WTC11 (cell line): ENCODE data around the gene SSR3. TPM values are rescaled to one million over a fixed set of nuclear protein-coding genes. Genes with fewer than 3 reads are reported as not detected.

Source experiments
- ATAC-seq: fragments of 200-7000 bp; cut with Tn5 transposase; 2 replicates; pipeline ENCODE4 v1.10.0; 2021; ENCODE audit warnings: mild to moderate bottlenecking, moderate library complexity
- CTCF ChIA-PET: fragments of 300-600 bp; sonication (Branson Sonifier 250); formaldehyde crosslinking; loops from one replicate; lab custom pipeline; 2021; ENCODE audit warnings: antibody characterized with exemption; lab: Charles Lee
- POLR2A ChIA-PET: fragments of 350-600 bp; sonication (Branson Sonifier 250); formaldehyde crosslinking; loops from one replicate; lab custom pipeline; 2021; ENCODE audit warnings: antibody characterized with exemption; lab: Charles Lee
- DNase-seq: peaks from one replicate; pipeline ENCODE4 v3.0.0; 2021; ENCODE audit warnings: low spot score
- H3K27ac Mint-ChIP-seq: 2 replicates; pipeline ENCODE4 v1.8.0; 2021; ENCODE audit warnings: mixed read lengths
- H3K27me3 Mint-ChIP-seq: 2 replicates; pipeline ENCODE4 v1.8.0; 2021; ENCODE audit warnings: low read depth, mild to moderate bottlenecking, moderate library complexity, mixed read lengths
- H3K36me3 Mint-ChIP-seq: 2 replicates; pipeline ENCODE4 v1.8.0; 2021; ENCODE audit warnings: mixed read lengths
- H3K4me1 Mint-ChIP-seq: 2 replicates; pipeline ENCODE4 v1.8.0; 2022; ENCODE audit warnings: mixed read lengths
- H3K4me3 Mint-ChIP-seq: 2 replicates; pipeline ENCODE4 v1.8.0; 2021; ENCODE audit warnings: mild to moderate bottlenecking, moderate library complexity, mixed read lengths
- H3K9me3 Mint-ChIP-seq: 2 replicates; pipeline ENCODE4 v1.8.0; 2021; ENCODE audit warnings: mixed read lengths
- CBFB ChIP-seq: sonication (generic); formaldehyde crosslinking; IDR thresholded peaks from 2 replicates; pipeline ENCODE4 v1.8.1; 2022; ENCODE audit warnings: mild to moderate bottlenecking, low read depth, missing genetic modification reagents
- ESRRA ChIP-seq: sonication (generic); formaldehyde crosslinking; IDR thresholded peaks from 2 replicates; pipeline ENCODE4 v1.8.1; 2022; ENCODE audit warnings: mild to moderate bottlenecking, missing genetic modification reagents, borderline replicate concordance
- GABPB1 ChIP-seq: sonication (generic); formaldehyde crosslinking; IDR thresholded peaks from 2 replicates; pipeline ENCODE4 v1.8.1; 2023; ENCODE audit warnings: mild to moderate bottlenecking, missing genetic modification reagents
- JAZF1 ChIP-seq: fragments of 250-450 bp; sonication (Bioruptor Pico); IDR thresholded peaks from 2 replicates; pipeline ENCODE4 v1.9.0; 2021; ENCODE audit warnings: moderate library complexity, mild to moderate bottlenecking, inconsistent platforms
- JUN ChIP-seq: sonication (generic); formaldehyde crosslinking; IDR thresholded peaks from 2 replicates; pipeline ENCODE4 v1.8.0; 2023; ENCODE audit warnings: mild to moderate bottlenecking, missing genetic modification reagents
- NFATC4 ChIP-seq: fragments of 250-450 bp; sonication (Bioruptor Pico); IDR thresholded peaks from 2 replicates; pipeline ENCODE4 v1.9.0; 2021; ENCODE audit warnings: mild to moderate bottlenecking
- NFE2L1 ChIP-seq: sonication (generic); formaldehyde crosslinking; IDR thresholded peaks from 2 replicates; pipeline ENCODE4 v1.8.1; 2023; ENCODE audit warnings: missing genetic modification reagents
- NR2C2 ChIP-seq: sonication (generic); formaldehyde crosslinking; IDR thresholded peaks from 2 replicates; pipeline ENCODE4 v1.8.0; 2022; ENCODE audit warnings: mild to moderate bottlenecking, missing genetic modification reagents
- NR3C1 ChIP-seq: sonication (generic); formaldehyde crosslinking; conservative IDR thresholded peaks from 2 replicates; pipeline ENCODE4 v1.8.1; 2023; ENCODE audit warnings: low read depth, mild to moderate bottlenecking, missing genetic modification reagents
- SMAD3 ChIP-seq: sonication (generic); formaldehyde crosslinking; IDR thresholded peaks from 2 replicates; pipeline ENCODE4 v1.8.0; 2022; ENCODE audit warnings: missing genetic modification reagents, mild to moderate bottlenecking, borderline replicate concordance
- TEAD1 ChIP-seq: sonication (generic); formaldehyde crosslinking; IDR thresholded peaks from 2 replicates; pipeline ENCODE4 v1.8.0; 2022; ENCODE audit warnings: mild to moderate bottlenecking, missing genetic modification reagents
- ZBTB21 ChIP-seq: sonication (generic); formaldehyde crosslinking; IDR thresholded peaks from 2 replicates; pipeline ENCODE4 v1.8.1; 2023; ENCODE audit warnings: mild to moderate bottlenecking, missing genetic modification reagents, borderline replicate concordance
- ZNF416 ChIP-seq: fragments of 250-450 bp; sonication (Bioruptor Pico); IDR thresholded peaks from 2 replicates; pipeline ENCODE4 v1.9.0; 2021; ENCODE audit warnings: mild to moderate bottlenecking, inconsistent platforms
- total RNA-seq: library from RNA; stranded (reverse); gene quantifications from 3 replicates; pipeline ENCODE4 v1.2.3, GENCODE V29; 2021
- TF ChIP-seq, protein P1 (sequence below): sonication (generic); formaldehyde crosslinking; IDR thresholded peaks from 2 replicates; pipeline ENCODE4 v1.8.1; 2023; ENCODE audit warnings: mild to moderate bottlenecking, missing genetic modification reagents, moderate library complexity
- TF ChIP-seq, protein P2 (sequence below): fragments of 250-450 bp; sonication (Bioruptor Pico); IDR thresholded peaks from 2 replicates; pipeline ENCODE4 v1.9.0; 2021; ENCODE audit warnings: mild to moderate bottlenecking
- TF ChIP-seq, protein P3 (sequence below): sonication (generic); formaldehyde crosslinking; IDR thresholded peaks from 2 replicates; pipeline ENCODE4 v1.8.0; 2022; ENCODE audit warnings: mild to moderate bottlenecking, missing genetic modification reagents
- TF ChIP-seq, protein P4 (sequence below): fragments of 250-450 bp; sonication (Bioruptor Pico); IDR thresholded peaks from 2 replicates; pipeline ENCODE4 v1.9.0; 2021; ENCODE audit warnings: moderate library complexity, mild to moderate bottlenecking, inconsistent platforms, borderline replicate concordance
- TF ChIP-seq, protein P5 (sequence below): sonication (generic); formaldehyde crosslinking; IDR thresholded peaks from 2 replicates; pipeline ENCODE4 v1.8.0; 2023; ENCODE audit warnings: missing genetic modification reagents, mild to moderate bottlenecking, borderline replicate concordance
- TF ChIP-seq, protein P6 (sequence below): sonication (generic); formaldehyde crosslinking; IDR thresholded peaks from 2 replicates; pipeline ENCODE4 v1.8.1; 2022; ENCODE audit warnings: mild to moderate bottlenecking, moderate library complexity, missing genetic modification reagents
- TF ChIP-seq, protein P7 (sequence below): sonication (generic); formaldehyde crosslinking; IDR thresholded peaks from 2 replicates; pipeline ENCODE4 v1.8.0; 2022; ENCODE audit warnings: missing genetic modification reagents

Gene SSR3
- total RNA-seq, 1 experiment from 2014 or later = 162 TPM

DNA sequence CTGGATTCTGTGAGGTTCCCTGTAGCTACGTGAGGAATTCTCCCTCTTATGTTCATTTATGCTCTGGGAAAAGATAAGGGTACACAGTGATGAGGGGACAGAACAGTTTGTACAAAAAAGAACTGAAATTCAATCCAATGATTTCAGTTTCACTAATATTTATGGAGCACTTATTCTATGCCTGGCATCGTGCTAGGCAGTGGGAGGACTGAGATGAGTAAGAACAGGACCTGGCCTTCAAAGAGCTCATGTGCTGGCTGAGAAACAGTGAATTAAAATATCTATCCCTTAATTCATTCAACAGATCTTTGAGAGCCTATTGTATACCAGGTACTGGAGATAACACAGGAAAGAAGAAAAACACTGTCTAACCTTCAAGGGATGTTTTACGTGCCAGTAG lies 22.2 kb downstream of the SSR3 start (continued):
- no peak for TF ChIP-seq NR2C2 (CRISPR knock-in tag)
- TF ChIP-seq, protein P1, sequence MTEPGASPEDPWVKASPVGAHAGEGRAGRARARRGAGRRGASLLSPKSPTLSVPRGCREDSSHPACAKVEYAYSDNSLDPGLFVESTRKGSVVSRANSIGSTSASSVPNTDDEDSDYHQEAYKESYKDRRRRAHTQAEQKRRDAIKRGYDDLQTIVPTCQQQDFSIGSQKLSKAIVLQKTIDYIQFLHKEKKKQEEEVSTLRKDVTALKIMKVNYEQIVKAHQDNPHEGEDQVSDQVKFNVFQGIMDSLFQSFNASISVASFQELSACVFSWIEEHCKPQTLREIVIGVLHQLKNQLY = no peak
- no peak for TF ChIP-seq NR3C1 (CRISPR knock-in tag)
- no peak for TF ChIP-seq ZBTB21
- TF ChIP-seq, protein P2, sequence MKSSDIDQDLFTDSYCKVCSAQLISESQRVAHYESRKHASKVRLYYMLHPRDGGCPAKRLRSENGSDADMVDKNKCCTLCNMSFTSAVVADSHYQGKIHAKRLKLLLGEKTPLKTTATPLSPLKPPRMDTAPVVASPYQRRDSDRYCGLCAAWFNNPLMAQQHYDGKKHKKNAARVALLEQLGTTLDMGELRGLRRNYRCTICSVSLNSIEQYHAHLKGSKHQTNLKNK = no peak
- no peak for TF ChIP-seq JAZF1 (CRISPR knock-in tag)

DNA sequence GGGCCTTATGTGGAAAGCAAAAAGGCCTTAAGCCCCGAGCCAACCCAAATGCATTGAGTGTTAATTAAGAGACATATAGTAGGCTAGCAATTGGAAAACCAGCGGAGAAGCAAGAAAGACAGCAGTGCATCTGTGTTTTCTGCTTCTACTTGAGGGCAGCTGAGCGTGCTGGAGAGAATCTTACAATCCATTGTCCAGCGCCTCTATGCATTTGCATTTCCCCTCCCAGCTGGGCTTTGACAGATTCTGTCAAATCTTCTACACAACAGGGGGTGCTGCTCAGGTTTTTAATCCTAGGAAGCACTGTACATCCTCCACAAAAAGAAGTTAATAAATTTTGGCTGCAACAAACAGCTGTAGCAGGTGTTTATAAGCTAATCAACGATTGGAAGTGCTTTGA lies 23.9 kb downstream of the SSR3 start:
- POLR2A ChIA-PET = interaction anchor here (1.0 kb wide), 1 partner anchor 24 kb away, joined by 4 read pairs; the partner anchor contains the start of gene SSR3
- CTCF ChIA-PET = interaction anchor here (0.5 to 1.0 kb wide), 3 partner anchors 11 to 14 kb away, joined by 3 read pairs; no protein-coding TSS in a partner anchor
- Mint-ChIP-seq H3K9me3 (no peaks in the 10 kb centered on the region), H3K27me3 (no peaks in the 10 kb centered on the region), H3K27ac (no peak overlapping the region), H3K36me3 (no peaks in the 10 kb centered on the region), H3K4me3 (no peak overlapping the region), H3K4me1 (peaks cover 30% of the 10 kb centered on the region)
- TF ChIP-seq, protein P3, sequence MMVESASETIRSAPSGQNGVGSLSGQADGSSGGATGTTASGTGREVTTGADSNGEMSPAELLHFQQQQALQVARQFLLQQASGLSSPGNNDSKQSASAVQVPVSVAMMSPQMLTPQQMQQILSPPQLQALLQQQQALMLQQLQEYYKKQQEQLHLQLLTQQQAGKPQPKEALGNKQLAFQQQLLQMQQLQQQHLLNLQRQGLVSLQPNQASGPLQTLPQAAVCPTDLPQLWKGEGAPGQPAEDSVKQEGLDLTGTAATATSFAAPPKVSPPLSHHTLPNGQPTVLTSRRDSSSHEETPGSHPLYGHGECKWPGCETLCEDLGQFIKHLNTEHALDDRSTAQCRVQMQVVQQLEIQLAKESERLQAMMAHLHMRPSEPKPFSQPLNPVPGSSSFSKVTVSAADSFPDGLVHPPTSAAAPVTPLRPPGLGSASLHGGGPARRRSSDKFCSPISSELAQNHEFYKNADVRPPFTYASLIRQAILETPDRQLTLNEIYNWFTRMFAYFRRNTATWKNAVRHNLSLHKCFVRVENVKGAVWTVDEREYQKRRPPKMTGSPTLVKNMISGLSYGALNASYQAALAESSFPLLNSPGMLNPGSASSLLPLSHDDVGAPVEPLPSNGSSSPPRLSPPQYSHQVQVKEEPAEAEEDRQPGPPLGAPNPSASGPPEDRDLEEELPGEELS (CRISPR knock-in tag) = no peak
- TF ChIP-seq, protein P4, sequence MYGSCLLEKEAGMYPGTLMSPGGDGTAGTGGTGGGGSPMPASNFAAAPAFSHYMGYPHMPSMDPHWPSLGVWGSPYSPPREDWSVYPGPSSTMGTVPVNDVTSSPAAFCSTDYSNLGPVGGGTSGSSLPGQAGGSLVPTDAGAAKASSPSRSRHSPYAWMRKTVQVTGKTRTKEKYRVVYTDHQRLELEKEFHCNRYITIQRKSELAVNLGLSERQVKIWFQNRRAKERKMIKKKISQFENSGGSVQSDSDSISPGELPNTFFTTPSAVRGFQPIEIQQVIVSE (CRISPR knock-in tag) = no peak
- TF ChIP-seq TEAD1 (CRISPR knock-in tag) (no peak), NFE2L1 (CRISPR knock-in tag) (no peak), ESRRA (CRISPR knock-in tag) (no peak), NFATC4 (CRISPR knock-in tag) (no peak), GABPB1 (CRISPR knock-in tag) (no peak)
- TF ChIP-seq, protein P5, sequence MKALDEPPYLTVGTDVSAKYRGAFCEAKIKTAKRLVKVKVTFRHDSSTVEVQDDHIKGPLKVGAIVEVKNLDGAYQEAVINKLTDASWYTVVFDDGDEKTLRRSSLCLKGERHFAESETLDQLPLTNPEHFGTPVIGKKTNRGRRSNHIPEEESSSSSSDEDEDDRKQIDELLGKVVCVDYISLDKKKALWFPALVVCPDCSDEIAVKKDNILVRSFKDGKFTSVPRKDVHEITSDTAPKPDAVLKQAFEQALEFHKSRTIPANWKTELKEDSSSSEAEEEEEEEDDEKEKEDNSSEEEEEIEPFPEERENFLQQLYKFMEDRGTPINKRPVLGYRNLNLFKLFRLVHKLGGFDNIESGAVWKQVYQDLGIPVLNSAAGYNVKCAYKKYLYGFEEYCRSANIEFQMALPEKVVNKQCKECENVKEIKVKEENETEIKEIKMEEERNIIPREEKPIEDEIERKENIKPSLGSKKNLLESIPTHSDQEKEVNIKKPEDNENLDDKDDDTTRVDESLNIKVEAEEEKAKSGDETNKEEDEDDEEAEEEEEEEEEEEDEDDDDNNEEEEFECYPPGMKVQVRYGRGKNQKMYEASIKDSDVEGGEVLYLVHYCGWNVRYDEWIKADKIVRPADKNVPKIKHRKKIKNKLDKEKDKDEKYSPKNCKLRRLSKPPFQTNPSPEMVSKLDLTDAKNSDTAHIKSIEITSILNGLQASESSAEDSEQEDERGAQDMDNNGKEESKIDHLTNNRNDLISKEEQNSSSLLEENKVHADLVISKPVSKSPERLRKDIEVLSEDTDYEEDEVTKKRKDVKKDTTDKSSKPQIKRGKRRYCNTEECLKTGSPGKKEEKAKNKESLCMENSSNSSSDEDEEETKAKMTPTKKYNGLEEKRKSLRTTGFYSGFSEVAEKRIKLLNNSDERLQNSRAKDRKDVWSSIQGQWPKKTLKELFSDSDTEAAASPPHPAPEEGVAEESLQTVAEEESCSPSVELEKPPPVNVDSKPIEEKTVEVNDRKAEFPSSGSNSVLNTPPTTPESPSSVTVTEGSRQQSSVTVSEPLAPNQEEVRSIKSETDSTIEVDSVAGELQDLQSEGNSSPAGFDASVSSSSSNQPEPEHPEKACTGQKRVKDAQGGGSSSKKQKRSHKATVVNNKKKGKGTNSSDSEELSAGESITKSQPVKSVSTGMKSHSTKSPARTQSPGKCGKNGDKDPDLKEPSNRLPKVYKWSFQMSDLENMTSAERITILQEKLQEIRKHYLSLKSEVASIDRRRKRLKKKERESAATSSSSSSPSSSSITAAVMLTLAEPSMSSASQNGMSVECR = no peak
- ATAC-seq = no peak
- DNase-seq = no peak

DNA sequence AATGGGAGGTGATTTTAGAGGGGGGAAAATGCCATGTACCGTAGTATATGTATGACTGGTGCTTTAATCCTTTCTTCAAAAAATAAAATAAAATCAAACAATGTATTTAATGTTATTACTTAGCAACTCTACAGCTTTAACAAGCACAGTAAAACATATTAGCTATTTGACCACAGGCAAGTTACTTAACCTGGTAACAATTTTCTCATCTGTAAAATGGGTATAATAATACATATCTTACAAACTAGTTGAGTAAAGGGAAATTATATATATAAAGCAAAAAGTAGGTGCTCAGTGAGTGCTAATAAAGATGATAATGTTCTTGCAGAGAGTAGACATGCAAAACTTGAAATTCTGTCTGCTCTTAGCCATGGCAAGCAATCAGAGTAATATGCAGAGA lies 27.9 kb downstream of the SSR3 start:
- no peak for ATAC-seq

More for the DNA sequence above, 27.9 kb downstream of the SSR3 start:
- Mint-ChIP-seq H3K36me3 (no peaks in the 10 kb centered on the region), H3K4me1 (peaks cover 8% of the 10 kb centered on the region), H3K27me3 (no peaks in the 10 kb centered on the region), H3K4me3 (no peak overlapping the region), H3K9me3 (no peaks in the 10 kb centered on the region), H3K27ac (no peak overlapping the region)
- DNase-seq = no peak
- ChIA-PET CTCF (interaction anchor here (0.7 to 1.0 kb wide), 3 partner anchors 14 to 483 kb away, joined by 3 read pairs; no protein-coding TSS in a partner anchor), POLR2A (no interaction called here)
- TF ChIP-seq SMAD3 (CRISPR knock-in tag) = no peak
- no peak for TF ChIP-seq ZNF416 (CRISPR knock-in tag)
- TF ChIP-seq, protein P6, sequence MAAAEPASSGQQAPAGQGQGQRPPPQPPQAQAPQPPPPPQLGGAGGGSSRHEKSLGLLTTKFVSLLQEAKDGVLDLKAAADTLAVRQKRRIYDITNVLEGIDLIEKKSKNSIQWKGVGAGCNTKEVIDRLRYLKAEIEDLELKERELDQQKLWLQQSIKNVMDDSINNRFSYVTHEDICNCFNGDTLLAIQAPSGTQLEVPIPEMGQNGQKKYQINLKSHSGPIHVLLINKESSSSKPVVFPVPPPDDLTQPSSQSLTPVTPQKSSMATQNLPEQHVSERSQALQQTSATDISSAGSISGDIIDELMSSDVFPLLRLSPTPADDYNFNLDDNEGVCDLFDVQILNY (CRISPR knock-in tag) = no peak
- TF ChIP-seq CBFB (CRISPR knock-in tag) = no peak
- TF ChIP-seq JUN (CRISPR knock-in tag) = no peak
- TF ChIP-seq, protein P2 = no peak
- TF ChIP-seq, protein P7, sequence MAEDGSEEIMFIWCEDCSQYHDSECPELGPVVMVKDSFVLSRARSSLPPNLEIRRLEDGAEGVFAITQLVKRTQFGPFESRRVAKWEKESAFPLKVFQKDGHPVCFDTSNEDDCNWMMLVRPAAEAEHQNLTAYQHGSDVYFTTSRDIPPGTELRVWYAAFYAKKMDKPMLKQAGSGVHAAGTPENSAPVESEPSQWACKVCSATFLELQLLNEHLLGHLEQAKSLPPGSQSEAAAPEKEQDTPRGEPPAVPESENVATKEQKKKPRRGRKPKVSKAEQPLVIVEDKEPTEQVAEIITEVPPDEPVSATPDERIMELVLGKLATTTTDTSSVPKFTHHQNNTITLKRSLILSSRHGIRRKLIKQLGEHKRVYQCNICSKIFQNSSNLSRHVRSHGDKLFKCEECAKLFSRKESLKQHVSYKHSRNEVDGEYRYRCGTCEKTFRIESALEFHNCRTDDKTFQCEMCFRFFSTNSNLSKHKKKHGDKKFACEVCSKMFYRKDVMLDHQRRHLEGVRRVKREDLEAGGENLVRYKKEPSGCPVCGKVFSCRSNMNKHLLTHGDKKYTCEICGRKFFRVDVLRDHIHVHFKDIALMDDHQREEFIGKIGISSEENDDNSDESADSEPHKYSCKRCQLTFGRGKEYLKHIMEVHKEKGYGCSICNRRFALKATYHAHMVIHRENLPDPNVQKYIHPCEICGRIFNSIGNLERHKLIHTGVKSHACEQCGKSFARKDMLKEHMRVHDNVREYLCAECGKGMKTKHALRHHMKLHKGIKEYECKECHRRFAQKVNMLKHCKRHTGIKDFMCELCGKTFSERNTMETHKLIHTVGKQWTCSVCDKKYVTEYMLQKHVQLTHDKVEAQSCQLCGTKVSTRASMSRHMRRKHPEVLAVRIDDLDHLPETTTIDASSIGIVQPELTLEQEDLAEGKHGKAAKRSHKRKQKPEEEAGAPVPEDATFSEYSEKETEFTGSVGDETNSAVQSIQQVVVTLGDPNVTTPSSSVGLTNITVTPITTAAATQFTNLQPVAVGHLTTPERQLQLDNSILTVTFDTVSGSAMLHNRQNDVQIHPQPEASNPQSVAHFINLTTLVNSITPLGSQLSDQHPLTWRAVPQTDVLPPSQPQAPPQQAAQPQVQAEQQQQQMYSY (CRISPR knock-in tag) = no peak
